NCI-H2227 treated with DMSO at 0.1 percent for 48 hours (cell line): Measurements from ENCODE around the gene CD83.
"Not testable (repeated sequence)": the region's sequence is repeated elsewhere in the genome, so short reads cannot be mapped to it uniquely, and the experiment has no call there.

Source experiments
- DNase-seq: peaks from one replicate; lab custom pipeline; 2025; lab: John Stamatoyannopoulos, UW

CD83 gene

DNA sequence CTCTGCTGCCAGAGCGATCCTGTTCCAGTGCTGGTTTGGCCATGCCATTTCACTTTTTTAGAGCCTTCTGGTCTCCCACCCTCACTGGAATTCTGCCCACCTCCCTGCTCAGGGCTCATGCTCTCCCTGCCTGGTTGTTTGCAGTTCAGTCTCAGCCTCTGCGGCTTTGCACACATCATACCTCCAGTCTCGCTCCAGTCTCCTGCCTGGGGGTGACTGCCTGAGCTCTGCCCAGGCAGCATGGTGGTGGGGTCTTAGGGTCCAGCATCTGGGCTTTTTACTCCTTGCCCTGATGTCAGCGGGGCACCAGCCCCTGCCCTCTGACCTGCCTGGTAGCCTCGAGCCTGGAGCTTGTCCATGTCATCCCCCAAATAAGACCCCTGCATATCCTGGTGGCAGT lies 30.9 kb downstream of the CD83 start:
- DNase-seq: no peak

DNA sequence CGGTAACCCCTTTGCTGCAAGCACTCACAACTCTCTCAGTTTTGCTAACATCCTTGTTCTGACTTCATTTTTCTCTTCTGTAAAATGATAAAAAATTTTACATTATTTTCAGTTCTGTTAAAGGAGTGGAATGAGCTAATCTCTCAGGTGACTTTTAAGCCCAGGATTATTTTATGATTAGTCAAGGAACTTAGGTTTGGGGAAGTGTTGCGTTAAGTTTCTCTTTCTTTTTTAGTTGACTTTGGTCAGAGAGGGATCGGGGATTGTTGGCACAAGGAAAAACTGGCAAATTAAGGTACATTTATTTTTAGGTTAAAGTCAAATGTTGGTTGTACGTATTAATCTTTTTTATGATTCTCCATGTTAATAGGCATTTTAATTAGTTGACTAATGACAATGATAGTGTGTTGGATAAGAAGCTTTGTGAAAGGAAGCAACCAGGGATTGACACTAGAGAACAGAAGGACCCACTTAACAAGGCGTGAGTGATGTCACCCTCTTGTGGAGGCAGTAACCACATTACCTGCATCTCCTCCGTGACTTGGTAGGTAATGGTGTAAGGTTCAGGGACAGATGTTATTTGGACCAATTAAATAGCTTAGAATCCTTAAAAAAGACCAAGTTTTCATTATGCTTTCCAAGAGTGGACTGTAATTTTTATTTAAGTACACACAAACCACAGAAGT lies 31.6 kb downstream of the CD83 start:
- DNase-seq: no peak

DNA sequence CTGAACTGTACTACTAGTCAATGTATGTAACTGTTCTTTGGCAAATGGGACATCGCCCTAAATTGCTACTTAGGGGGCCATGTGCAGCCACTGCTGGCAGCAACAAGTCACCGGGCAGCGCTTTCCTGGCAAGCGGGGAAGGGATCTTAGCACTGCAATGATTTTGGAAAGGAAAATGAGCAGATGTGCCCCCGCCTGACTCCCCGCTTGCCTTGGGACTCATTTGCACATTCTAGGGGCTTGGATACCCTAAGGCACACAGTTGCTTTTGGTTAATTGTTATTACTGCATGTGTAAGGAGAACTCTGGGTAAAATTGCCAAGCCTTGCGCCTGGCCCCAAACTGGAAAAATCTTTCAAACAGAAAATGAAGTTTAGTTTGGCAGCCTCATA lies 32.2 kb downstream of the CD83 start:
- no peak for DNase-seq

DNA sequence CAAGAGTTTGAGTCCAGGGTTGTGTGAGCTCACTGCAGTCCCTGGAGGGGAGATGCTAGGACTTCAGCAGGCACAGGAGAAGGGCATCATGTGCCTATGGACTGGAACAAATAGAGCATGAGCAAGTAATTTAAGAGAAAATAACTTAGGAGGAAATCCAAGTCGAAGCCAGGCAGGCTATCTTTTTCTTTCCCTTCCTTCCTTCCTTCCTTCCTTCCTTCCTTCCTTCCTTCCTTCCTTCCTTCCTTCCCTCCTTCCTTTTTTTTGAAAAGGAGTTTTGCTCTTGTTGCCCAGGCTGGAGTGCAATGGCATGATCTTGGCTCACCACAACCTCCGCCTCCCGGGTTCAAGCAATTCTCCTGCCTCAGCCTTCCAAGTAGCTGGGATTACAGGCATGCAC lies 33.7 kb downstream of the CD83 start:
- not testable (repeated sequence) for DNase-seq

DNA sequence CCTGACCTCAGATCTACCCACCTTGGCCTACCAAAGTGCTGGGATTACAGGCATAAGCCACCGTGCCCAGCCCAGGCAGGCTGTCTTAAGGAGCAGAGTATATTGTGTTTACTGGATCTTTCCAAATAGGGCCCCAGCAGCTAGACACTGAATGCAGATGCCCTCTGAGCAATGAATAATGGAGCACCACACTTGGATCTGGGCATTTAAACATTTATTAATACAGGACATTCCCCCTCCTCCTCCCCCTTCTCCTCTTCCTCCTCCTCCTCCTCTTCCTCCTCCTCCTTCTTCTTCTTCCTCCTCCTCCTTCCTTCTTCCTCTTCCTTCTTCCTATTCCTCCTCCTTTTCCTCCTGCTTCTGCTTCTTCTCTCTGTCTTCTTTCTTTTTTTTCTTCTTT lies 34.2 kb downstream of the CD83 start:
- DNase-seq: no peak

DNA sequence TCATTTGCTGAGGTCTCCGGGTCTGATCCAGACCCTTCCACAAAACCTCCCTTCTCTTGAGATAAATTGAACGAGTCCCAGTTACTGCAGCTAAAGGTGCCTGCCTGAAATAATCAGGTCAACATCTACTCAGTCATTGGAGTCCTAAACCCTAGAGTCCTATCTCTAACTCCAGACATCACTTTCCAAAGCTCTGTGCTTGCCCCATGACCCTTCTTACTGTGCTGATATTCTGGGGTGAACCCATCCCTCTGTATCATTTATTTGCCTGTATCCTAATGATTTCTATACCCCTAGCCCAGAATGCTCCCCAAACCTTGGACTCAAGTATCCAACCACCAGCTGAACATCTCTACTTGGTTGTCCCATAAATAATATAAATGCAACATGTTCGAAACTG lies 35.7 kb downstream of the CD83 start:
- DNase-seq: no peak

DNA sequence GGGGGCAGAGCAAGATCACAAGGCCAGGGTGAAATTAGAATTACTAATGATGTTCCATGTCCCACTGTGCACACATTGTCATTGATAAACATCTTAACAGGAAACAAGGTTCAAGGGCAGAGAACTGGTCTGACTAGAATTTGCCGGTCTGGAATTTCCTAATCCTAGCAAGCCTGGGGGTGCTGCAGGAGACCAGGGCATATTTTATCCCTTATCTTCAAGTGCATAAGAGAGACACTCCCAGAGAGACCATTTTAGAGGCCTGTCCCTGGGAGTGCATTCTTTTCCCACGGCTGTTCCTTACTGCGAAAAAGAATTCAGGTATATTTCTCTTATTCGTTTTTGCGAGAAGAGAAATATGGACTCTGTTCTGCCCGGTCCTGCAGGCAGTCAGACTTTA lies 41.5 kb downstream of the CD83 start:
- no peak for DNase-seq

DNA sequence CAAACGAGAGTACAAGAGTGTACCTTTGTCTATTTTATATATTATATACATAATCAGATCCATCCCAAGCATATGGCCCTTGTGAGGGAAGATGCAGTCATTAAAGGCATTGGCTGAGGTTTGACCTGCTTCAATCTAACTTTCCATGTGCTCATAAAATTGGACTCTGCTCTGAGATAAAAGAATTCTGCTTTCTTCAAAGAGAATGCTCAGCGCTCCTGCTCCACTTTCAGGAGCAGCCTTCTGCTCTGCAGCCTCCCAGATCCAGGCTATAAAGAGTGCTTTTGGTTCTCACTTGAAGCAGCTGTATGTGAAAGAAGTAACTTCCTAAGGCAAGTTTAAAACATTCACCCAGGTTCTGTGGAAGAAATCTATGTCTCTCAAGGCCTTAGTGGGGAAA lies 45.3 kb downstream of the CD83 start:
- DNase-seq: no peak

DNA sequence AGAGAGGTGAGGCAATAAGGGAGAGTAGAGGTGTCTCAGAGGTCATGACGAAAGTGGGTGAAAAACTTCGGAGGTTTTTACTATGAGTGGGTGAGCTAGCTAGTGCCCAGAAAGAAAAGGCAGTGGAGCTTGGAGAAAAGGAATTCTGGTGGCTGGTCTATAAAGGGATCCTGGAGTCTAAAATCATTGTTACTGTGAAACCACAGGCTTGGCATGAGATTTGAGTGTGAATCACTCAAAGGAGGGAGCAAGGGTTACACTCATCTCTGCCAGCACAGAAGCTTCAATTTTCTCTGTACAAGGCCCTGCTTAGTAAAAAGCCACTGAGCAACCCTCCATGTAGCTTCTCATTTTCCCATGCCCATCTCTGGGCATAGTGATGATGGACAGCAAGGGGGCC lies 47.5 kb downstream of the CD83 start:
- DNase-seq: no peak

DNA sequence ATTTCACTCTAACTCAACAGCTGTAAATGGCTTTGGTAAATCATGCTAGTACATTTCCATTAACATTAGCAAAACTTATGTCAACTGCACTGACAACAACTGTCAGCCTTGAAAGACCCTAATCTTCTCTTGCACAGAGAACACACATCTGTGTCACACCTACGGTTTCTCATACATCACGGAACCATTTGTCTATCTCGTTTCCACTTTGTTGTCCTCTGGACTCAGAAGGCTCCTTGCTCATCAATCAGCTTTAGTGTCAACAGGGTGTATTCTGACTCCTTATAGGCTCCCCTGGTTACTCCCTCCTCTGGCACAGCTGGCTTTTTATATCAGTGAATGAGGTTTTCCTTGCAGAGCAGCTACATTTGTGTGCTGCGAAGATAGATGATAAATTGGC lies 49.3 kb downstream of the CD83 start:
- no peak for DNase-seq

DNA sequence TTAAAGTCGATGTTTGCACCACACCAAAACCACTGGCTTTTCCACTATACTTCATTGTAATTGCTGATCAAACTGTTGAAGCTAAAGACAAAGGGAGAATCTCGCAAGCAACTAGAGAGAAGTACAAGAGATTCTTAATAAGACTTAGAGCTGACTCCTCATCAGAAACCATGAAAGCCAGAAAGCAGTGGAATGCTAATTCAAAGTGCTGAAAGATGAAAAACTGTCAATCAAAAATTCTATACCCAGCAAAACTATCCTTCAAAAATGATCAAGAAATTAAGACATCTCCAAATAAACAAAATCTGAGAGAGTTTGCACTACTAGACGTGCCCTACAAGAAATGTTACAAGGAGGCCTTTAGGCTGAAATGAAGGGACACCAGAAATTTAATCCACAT lies 52.6 kb downstream of the CD83 start:
- no peak for DNase-seq

DNA sequence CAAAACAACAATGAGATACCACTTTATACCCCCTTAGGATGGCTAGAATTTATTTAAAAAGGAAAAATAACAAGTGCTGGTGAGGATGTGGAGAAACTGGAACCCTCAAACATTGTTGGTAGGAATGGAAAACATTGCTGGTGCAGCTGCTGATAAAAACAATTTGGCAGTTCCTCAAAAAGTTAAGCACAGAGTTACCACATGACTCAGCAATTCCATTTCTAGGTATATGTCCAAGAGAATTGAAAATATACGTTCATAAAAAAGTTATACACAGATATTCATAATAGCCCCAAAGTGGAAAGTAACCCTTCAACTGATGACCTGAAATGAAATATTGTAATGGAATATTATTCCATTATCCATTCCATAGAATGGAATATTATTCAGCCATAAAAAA lies 55.0 kb downstream of the CD83 start:
- DNase-seq: no peak

DNA sequence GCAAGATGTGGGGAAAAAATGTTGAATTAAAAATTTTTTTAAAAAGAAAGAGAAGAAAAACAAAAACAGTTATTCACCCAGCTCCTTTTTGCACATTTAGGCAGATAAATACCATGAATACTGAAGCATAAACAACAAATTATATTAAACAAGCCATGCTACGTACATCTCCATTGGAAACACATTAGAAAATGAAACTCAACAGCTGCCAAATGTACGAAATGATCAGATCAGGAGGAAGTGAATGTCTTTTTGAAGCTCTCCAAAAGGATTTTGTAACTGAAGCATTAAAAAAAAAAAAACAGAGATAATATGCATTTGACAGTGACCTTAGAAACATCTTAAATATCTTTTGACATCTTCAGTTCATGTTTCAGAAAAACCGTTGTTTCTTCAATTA lies 56.7 kb downstream of the CD83 start:
- no peak for DNase-seq

DNA sequence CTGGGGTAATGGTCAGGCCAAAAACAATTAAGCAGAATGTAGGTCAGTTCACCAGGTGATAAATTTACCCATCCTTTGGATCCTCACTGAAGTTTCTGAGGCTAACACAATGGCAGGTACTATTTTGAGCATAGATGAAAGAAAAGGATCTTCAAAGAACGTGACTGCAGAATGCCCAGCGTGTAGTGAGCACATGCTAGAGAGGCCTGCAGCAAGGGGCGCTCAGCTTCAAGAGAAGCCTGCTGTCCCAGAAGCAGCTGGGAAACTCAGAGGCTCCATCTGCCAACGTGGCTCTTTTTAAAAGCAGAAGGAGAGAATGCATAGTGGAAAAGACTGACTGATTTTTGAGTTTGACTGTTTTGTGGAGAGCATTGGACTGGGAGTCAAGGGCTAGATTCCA lies 57.4 kb downstream of the CD83 start:
- no peak for DNase-seq

DNA sequence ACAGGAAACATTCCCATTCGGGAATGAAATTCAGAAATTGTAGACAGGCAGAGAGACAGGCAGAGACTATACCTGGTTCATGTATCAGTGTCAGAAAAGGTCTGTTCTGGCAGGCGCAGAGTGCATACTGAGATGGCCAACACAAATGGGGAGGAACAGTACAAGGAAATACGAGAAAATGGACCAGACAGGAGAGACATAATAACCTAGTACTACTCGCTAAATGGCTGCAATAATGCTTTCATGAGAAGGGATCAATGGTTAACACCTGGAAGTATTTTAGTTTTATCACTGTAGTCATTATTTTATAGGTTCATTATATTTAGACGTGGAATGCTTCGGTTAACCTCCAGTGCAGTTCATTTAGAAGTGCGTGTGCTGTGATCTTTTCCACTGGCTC lies 58.9 kb downstream of the CD83 start:
- no peak for DNase-seq

DNA sequence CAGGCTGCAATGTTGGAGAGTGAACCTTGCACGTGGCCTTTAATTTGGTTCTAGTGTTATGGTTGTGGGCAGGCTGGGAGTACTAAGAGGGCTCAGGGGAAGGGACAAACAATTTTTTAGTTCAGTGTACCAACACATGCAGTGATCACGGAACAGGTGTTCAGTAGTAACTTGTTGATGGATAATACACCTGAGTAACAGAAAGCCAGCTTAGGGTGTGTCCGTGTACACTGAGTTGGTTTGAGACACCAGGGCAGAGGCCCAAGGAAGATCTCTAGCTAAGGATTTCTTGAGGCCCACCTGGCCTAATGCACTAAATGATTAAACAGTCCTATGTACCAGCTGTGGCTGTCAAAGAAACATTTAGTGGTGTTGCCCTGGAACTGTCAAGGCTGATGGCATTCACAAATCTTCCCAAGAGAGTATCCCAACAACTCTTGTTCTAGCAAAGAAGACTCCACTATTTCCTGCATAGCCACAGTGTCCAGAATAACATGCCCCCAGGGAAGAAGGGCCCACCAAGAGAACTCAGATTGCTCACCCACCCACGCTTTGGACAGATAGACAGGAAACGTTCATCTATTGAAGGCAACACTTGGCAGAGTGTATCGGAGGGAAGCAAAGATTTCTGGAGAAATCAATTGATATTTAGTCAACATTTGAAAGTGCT lies 60.0 kb downstream of the CD83 start:
- DNase-seq: no peak

DNA sequence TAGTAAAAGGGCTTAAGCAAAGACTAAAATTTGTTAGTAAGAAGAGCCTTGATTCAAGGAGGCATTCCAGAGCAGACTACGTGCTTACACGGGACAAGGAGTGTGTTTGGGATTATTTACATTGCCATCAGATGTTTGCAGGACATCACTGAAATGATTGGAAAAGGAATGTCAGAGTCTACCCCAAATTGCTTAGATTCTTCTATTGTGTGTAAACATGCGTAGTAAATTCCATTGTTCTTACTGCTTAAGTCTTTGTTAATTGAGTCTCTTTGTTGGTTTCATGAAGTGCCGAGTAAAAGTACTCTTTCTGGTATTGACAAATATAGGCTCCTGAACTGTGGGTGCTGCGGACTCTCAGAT lies 60.5 kb downstream of the CD83 start:
- DNase-seq: no peak

DNA sequence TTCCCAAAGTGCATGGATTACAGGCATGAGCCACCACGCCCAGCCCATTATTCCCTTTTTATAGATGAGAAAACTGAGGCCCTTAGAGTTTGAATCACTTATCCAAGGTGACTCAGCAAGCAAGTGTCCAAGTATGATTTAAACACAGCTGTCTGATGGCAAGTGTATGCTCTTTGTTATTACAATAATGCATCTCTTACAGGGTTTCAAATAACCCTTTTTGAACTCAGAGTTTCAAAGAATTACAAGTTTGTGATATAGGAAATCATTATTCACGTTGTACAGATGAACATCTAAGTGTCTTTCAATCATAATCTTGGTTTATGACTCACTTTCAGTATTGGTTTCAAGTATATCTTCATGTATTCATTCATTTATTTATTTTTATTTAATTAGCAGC lies 63.0 kb downstream of the CD83 start:
- DNase-seq: no peak

DNA sequence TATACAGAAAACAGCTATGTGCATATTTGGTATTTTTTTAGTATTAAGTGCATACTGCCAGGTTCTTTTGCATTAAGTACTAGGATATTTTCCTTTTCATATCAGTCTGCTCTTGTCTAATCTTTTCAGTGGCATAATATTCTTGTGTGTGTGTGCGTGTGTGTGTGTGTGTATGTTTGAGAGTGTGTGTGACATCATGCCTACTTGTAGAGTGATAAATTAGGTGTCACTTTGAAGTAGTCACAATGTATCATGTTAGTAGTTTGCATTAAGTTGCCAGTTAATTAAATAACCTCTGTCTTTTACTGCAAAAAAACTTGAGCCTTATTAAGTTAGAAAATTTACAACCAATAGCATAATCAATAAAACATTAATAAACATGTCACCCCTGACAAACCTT lies 65.3 kb downstream of the CD83 start:
- DNase-seq: no peak
